HCT116 (cell line): ENCODE data around the gene GAB4. TPM values are rescaled to one million over a fixed set of nuclear protein-coding genes. Genes with fewer than 3 reads are reported as not detected.

Experiments used
- ATAC-seq: fragments of 200-7000 bp; cut with Tn5 transposase; 2 replicates; pipeline ENCODE4 v1.9.1; 2020; ENCODE audit warnings: mild to moderate bottlenecking, moderate library complexity
- BruUV-seq: library from RNA; stranded (reverse); fragments of 400-500 nt; replicated peaks from 2 replicates; lab custom pipeline; 2021; lab: Mats Ljungman, UMichigan
- CTCF ChIA-PET: fragments of 300-600 bp; sonication (Branson Sonifier 250); formaldehyde crosslinking; loops from one replicate; lab custom pipeline; 2021; ENCODE audit warnings: antibody characterized with exemption; lab: Charles Lee
- POLR2A ChIA-PET: fragments of 300-600, 350-600 bp; sonication (Branson Sonifier 250); formaldehyde crosslinking; loops from one replicate; lab custom pipeline; 2021; ENCODE audit warnings: antibody characterized with exemption; lab: Charles Lee
- RAD21 ChIA-PET, 2 experiments: fragments of 300-600 bp; sonication (Branson Sonifier 250); formaldehyde crosslinking; loops; one replicate each; lab custom pipeline; 2023; ENCODE audit warnings: low total read pairs in 2 of 2; ENCODE audit not compliant: uncharacterized antibody in 2 of 2, unreplicated experiment in 2 of 2, low non-redundant PET in 1 of 2; lab: Charles Lee
- DNase-seq: peaks from one replicate; pipeline ENCODE4 v3.0.0-alpha.2; 2010; ENCODE audit warnings: low read depth, low spot score
- H2AFZ ChIP-seq: fragments of 200-600 bp; shearing (Covaris generic), sonication (generic); 2 replicates; pipeline ENCODE4 v1.6.1; 2017; ENCODE audit warnings: low read depth, mixed run types, mixed read lengths, antibody characterized with exemption, low read length; ENCODE audit not compliant: poor library complexity, severe bottlenecking
- H3K27ac ChIP-seq: 2 replicates; pipeline ENCODE4 v1.5.1; 2012; ENCODE audit warnings: low read depth, low read length
- H3K27me3 ChIP-seq: fragments of 200-600 bp; sonication (generic); 2 replicates; pipeline ENCODE4 v1.6.1; 2016; ENCODE audit warnings: mixed run types, low read length, mixed read lengths; ENCODE audit not compliant: insufficient read depth
- H3K36me3 ChIP-seq, 2 experiments: fragments of 200-500 bp in 1 of 2; fragments of 200-600 bp in 1 of 2; sonication (Bioruptor generic) in 1 of 2; sonication (generic) in 1 of 2; 2 replicates each; pipeline versions ENCODE4 v1.5.1 to v1.6.1; 2014 to 2016; ENCODE audit warnings: low read length in 2 of 2, inconsistent platforms in 1 of 2, mixed read lengths in 1 of 2, mixed run types in 1 of 2; ENCODE audit not compliant: insufficient read depth in 2 of 2, control insufficient read depth in 1 of 2
- H3K4me1 ChIP-seq, 2 experiments: fragments of 200-600 bp in 1 of 2; sonication (generic) in 1 of 2; 2 replicates each; pipeline versions ENCODE4 v1.5.1 to v1.6.1; 2012 to 2017; ENCODE audit warnings: low read length in 2 of 2, inconsistent platforms in 1 of 2, mild to moderate bottlenecking in 1 of 2, mixed read lengths in 1 of 2, mixed run types in 1 of 2, moderate library complexity in 1 of 2; ENCODE audit not compliant: insufficient read depth in 2 of 2, control insufficient read depth in 1 of 2
- H3K4me2 ChIP-seq: fragments of 200-600 bp; sonication (generic); 2 replicates; pipeline ENCODE4 v1.6.1; 2017; ENCODE audit warnings: mixed run types, low read length, mixed read lengths
- H3K4me3 ChIP-seq, 2 experiments: fragments of 200-600 bp in 1 of 2; sonication (generic) in 1 of 2; replicated peaks in 1 of 2; 2 replicates each; pipeline ENCODE4 v1.5.1; 2011 to 2016; ENCODE audit warnings: low read length in 2 of 2, control low read depth in 1 of 2, low read depth in 1 of 2, mild to moderate bottlenecking in 1 of 2, mixed read lengths in 1 of 2, mixed run types in 1 of 2
- H3K79me2 ChIP-seq: fragments of 200-600 bp; sonication (generic); 2 replicates; pipeline ENCODE4 v1.6.1; 2017; ENCODE audit warnings: mild to moderate bottlenecking, mixed run types, low read length, moderate library complexity, mixed read lengths; ENCODE audit not compliant: insufficient read depth
- H3K9ac ChIP-seq: fragments of 200-600 bp; sonication (generic); 2 replicates; pipeline ENCODE4 v1.6.1; 2016; ENCODE audit warnings: low read length, mixed read lengths
- H3K9me2 ChIP-seq: fragments of 200-600 bp; sonication (generic), shearing (Covaris generic); 2 replicates; pipeline ENCODE4 v1.6.1; 2017; ENCODE audit warnings: mixed run types, mild to moderate bottlenecking, moderate library complexity; ENCODE audit not compliant: insufficient read depth
- H3K9me3 ChIP-seq, 2 experiments: fragments of 200-500 bp in 1 of 2; fragments of 200-600 bp in 1 of 2; sonication (Bioruptor generic) in 1 of 2; sonication (generic) in 1 of 2; 2 replicates each; pipeline ENCODE4 v1.6.1; 2014 to 2017; ENCODE audit warnings: low read length in 2 of 2, mixed read lengths in 2 of 2, inconsistent platforms in 1 of 2, low read depth in 1 of 2, mild to moderate bottlenecking in 1 of 2, mixed run types in 1 of 2, moderate library complexity in 1 of 2; ENCODE audit not compliant: control insufficient read depth in 1 of 2, insufficient read depth in 1 of 2
- H4K20me1 ChIP-seq: fragments of 200-600 bp; sonication (generic), shearing (Covaris generic); 2 replicates; pipeline ENCODE4 v1.6.1; 2017; ENCODE audit warnings: mixed run types, mild to moderate bottlenecking, moderate library complexity; ENCODE audit not compliant: insufficient read depth
- EGR1 ChIP-seq: IDR thresholded peaks from 2 replicates; pipeline ENCODE4 v1.6.1; 2012; ENCODE audit warnings: low read depth
- EZH2 ChIP-seq: fragments of 200-600 bp; sonication (generic); IDR thresholded peaks from 2 replicates; pipeline ENCODE4 v1.6.1; 2017; ENCODE audit warnings: antibody characterized with exemption, mixed run types
- JUND ChIP-seq: IDR thresholded peaks from 2 replicates; pipeline ENCODE4 v1.6.1; 2012
- MAX ChIP-seq: IDR thresholded peaks from 2 replicates; pipeline ENCODE4 v1.6.1; 2012
- POLR2AphosphoS5 ChIP-seq: IDR thresholded peaks from 2 replicates; pipeline ENCODE4 v1.6.1; 2011; ENCODE audit warnings: mild to moderate bottlenecking, low read depth, low read length, moderate library complexity
- RAD21 ChIP-seq: IDR thresholded peaks from 2 replicates; pipeline ENCODE4 v1.6.1; 2012; ENCODE audit warnings: low read depth, mild to moderate bottlenecking
- SP1 ChIP-seq: IDR thresholded peaks from 2 replicates; pipeline ENCODE4 v1.6.1; 2012; ENCODE audit warnings: low read depth
- intact Hi-C: fragments of 100-400 bp; cut with micrococcal nuclease; formaldehyde crosslinking; loops from 2 replicates; pipeline ENCODE4 v1.10.0; 2022
- total RNA-seq: library from RNA; stranded (reverse); gene quantifications from one replicate; pipeline ENCODE4 v1.2.1, GENCODE V29; 2021; ENCODE audit not compliant: unreplicated experiment
- TF ChIP-seq, protein P1 (sequence below): IDR thresholded peaks from 2 replicates; pipeline ENCODE4 v1.6.1; 2012; ENCODE audit warnings: low read depth

The GAB4 gene
- total RNA-seq, 1 experiment from 2014 or later = not detected

DNA sequence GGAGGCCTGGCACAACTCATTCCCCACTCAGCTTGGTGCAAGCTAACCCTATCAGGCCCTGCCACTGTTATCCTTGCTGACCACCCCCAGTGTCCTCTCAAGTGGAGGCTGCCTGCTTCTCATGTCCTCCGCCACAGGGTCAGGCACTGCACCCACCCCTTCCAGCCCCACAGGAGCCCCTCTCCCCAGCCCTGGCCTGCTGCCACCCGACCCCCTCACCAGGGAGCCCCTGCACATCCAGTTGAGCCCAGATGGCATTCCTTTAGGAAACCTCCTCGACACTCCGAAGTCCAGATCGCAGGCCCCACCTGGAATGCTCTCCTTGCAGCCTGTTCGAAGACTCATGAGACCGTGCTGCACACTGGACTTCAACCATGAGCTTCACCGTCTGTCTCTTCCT is 48.8 kb upstream of the GAB4 start:
- intact Hi-C loops = no loop called here
- no peaks in the 10 kb centered on the region for H3K79me2 ChIP-seq
- BruUV-seq = no TSS peak
- no peak for ATAC-seq
- H3K9me2 ChIP-seq = no peaks in the 10 kb centered on the region
- H3K36me3 ChIP-seq = peaks cover 12% of the 10 kb centered on the region in 2 experiments; a peak in 3 of 4 replicates
- H3K4me1 ChIP-seq = no peaks in the 10 kb centered on the region
- H3K9me3 ChIP-seq = no peaks in the 10 kb centered on the region
- no peak overlapping the region for H3K27ac ChIP-seq
- POLR2A ChIA-PET = no interaction called here
- no peak overlapping the region for H3K4me3 ChIP-seq
- H2AFZ ChIP-seq = no peak overlapping the region
- H4K20me1 ChIP-seq = no peaks in the 10 kb centered on the region
- RAD21 ChIA-PET = no interaction called here
- no peak overlapping the region for H3K9ac ChIP-seq
- CTCF ChIA-PET = interaction anchor here (2.6 kb wide), 1 partner anchor 139 kb away, joined by 63 read pairs; no protein-coding TSS in a partner anchor
- no peaks in the 10 kb centered on the region for H3K27me3 ChIP-seq
- no peak for DNase-seq
- H3K4me2 ChIP-seq = no peak overlapping the region
- no peak for TF ChIP-seq SP1
- TF ChIP-seq POLR2AphosphoS5 = no peak
- no peak for TF ChIP-seq RAD21
- no peak for TF ChIP-seq MAX
- TF ChIP-seq, protein P1, sequence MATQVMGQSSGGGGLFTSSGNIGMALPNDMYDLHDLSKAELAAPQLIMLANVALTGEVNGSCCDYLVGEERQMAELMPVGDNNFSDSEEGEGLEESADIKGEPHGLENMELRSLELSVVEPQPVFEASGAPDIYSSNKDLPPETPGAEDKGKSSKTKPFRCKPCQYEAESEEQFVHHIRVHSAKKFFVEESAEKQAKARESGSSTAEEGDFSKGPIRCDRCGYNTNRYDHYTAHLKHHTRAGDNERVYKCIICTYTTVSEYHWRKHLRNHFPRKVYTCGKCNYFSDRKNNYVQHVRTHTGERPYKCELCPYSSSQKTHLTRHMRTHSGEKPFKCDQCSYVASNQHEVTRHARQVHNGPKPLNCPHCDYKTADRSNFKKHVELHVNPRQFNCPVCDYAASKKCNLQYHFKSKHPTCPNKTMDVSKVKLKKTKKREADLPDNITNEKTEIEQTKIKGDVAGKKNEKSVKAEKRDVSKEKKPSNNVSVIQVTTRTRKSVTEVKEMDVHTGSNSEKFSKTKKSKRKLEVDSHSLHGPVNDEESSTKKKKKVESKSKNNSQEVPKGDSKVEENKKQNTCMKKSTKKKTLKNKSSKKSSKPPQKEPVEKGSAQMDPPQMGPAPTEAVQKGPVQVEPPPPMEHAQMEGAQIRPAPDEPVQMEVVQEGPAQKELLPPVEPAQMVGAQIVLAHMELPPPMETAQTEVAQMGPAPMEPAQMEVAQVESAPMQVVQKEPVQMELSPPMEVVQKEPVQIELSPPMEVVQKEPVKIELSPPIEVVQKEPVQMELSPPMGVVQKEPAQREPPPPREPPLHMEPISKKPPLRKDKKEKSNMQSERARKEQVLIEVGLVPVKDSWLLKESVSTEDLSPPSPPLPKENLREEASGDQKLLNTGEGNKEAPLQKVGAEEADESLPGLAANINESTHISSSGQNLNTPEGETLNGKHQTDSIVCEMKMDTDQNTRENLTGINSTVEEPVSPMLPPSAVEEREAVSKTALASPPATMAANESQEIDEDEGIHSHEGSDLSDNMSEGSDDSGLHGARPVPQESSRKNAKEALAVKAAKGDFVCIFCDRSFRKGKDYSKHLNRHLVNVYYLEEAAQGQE = no peak
- TF ChIP-seq EGR1 = no peak
- no peak for TF ChIP-seq JUND
- no peak for TF ChIP-seq EZH2
- TF ChIP-seq, all 23 proteins: peak for 0
